ENCODE measurements around the gene RIOK1.

RIOK1 gene

DNA sequence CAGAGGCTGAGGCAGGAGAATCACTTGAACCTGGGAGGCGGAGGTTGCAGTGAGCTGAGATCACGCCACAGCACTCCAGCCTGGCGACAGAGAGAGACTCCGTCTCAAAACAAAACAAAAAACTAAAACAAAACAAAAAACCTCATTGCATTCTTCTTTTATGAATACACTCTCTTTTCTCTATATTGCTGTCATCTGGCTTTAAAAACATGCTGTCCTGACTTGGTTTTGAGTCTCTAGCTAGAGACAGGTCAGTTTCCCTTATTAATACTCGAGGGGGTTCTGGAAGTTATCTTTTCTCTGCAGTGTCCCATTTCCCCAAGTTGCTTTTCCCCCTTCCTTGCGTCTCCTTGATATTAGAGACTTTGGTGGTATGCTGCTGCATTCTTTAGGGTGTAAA is 50.9 kb downstream of the RIOK1 start:
- TF ChIP-seq, protein P1, sequence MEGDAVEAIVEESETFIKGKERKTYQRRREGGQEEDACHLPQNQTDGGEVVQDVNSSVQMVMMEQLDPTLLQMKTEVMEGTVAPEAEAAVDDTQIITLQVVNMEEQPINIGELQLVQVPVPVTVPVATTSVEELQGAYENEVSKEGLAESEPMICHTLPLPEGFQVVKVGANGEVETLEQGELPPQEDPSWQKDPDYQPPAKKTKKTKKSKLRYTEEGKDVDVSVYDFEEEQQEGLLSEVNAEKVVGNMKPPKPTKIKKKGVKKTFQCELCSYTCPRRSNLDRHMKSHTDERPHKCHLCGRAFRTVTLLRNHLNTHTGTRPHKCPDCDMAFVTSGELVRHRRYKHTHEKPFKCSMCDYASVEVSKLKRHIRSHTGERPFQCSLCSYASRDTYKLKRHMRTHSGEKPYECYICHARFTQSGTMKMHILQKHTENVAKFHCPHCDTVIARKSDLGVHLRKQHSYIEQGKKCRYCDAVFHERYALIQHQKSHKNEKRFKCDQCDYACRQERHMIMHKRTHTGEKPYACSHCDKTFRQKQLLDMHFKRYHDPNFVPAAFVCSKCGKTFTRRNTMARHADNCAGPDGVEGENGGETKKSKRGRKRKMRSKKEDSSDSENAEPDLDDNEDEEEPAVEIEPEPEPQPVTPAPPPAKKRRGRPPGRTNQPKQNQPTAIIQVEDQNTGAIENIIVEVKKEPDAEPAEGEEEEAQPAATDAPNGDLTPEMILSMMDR (IDR thresholded peaks at IDR 0.05) = no peak

DNA sequence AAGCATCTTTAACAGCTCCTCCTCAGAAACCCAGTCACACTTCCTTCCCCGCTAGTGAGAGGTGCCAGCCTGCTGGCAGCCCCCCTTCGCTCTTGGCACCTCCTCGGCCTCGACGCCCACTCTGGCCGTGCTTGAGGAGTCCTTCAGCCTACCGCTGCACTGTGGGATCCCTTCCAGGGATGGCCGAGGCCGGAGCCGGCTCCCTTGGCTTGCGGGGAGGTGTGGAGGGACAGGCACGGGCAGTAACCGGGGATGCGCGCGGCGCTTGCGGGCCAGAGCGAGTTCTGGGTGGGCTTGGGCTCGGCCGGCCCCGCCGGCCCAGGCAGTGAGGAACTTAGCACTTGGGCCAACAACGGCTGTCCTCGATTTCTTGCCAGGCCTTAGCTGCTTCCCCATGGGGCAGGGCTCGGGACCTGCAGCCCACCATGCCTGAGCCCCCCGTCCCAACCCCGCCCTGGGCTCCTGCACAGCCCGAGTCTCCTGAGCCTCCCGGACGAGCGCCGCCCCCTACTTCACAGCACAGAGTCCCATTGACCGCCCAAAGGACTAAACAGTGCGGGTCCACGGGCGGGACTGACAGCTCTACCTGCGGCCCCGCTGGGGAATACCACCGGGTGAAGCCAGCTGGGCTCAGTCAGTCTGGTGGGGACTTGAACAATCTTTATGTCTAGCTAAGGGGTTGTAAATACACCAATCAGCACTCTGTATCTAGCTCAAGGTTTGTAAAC is 51.6 kb downstream of the RIOK1 start:
- TF ChIP-seq, protein P1 (IDR thresholded peaks at IDR 0.05) = no peak

DNA sequence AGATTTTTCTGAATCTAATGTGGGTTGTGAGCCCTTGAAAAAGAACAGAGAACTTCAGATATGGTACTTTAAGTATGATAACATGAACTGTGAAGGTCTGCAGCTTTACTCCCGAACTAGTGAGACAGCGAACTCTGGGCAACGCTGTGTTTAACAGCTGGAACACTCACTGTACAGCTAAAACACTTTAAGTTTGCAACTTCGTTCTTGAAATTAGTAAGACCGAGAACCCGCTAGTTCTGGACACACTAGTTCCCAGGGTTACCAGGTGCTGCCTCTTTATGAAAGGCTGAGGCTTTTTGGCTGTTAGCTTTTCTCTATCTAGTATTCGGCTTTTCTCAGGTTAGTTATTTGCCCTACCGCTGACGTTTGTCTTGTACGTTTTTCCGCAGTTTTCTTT is 52.9 kb downstream of the RIOK1 start:
- TF ChIP-seq, protein P1 (IDR thresholded peaks at IDR 0.05) = no peak

DNA sequence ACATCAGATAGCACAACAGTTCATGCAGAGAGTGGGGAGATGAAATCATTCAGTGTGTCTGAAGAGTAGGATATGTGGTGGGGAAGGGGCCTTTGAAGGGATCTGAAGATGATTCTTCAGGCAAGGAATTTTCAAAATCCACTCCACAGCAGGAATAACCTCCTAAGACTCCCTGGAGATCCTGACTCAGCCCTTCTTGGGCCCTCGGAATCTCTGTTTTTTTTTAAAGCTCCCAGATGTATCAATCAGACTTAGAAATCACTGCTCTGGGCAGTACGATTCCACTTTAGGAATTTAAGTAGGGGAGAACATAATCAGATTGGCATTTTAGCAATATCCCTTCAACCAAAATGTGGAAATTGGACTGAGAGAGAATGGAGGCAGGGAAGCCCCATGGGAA is 55.5 kb downstream of the RIOK1 start:
- TF ChIP-seq, protein P1 (IDR thresholded peaks at IDR 0.05) = no peak

DNA sequence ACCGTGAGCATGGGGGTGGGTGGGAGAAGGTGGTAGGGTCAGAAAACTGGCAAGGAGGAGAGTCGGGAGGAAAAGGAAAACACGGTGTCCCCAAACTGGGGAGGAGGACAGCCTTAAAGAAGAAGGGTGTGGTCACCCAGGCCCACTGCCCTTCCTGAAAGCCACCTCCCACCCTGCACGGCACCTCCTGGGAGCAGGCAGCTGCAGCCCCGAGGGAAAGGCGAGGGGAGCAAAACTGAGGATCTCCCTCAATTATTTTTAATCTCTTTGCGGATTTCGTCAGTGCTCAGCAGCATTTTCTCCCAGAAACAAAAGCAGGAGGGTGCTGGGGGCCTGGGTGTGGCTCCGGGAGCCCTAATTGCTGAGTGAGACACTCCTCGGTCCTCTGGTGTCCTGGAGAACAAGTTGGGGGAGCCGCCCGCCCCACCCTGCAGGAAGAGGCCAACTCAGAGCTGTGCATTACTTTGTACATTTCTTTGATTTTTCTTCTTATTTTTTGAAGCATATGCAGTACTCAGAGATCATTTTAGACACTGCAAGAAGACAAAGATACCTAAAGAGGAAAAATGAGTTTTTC is 56.4 kb downstream of the RIOK1 start:
- TF ChIP-seq, protein P1 (IDR thresholded peaks at IDR 0.05) = no peak

DNA sequence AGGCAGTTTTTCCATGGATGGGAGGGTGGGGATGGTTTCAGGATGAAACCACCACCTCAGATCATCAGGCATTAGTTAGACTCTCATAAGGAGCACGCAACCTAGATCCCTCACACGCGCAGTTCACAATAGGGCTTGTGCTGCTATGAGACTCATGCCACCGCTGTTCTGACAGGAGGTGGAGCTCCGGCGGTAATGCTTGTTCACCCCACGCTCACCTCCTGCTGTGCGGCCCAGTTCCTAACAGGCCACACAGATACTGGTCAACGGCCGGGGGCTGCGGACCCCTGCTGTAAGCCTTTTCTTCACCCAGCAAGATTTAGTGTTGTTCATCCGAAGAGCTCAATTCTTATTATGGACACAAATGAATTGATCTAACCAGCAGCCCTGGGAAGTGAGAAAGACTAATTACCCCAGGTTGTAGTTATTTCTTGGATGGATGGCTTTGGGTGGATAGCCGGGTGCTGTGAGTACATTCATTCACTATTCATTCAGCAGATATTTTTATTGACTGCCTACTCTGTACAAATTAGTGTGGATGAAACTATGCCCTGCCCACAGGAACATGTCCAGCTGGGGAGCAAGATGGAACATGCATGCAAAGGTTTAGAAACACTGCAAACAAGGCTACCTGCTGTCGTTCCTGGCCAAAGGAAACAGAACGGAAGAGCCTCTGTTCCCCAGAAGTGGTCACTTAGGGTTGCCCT is 57.2 kb downstream of the RIOK1 start:
- TF ChIP-seq, protein P1 (IDR thresholded peaks at IDR 0.05) = no peak

DNA sequence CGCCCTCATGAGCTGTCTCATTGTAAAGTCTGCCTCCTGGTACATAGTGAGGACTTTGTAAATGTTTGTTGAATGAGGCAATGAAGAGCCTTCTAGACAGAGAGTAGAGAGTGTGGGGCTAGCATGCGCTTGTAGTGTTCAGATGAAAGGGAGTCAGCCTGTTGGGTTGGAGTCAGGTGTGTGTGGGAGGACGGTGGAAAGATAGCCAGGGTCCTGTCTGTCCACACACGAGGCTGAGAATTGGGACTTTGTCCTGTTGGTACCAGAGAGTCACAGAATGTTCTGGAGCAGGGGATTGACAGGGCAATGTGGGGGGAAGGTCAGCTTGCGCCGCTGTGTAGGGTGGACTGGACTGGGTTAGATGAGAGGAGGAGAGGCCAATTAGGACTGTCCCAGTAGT is 58.6 kb downstream of the RIOK1 start:
- TF ChIP-seq, protein P1 (IDR thresholded peaks at IDR 0.05) = no peak

Data from LNCAP (cell line).